HG03280 (cell line): ENCODE measurements around the gene MCEE.
"Not testable (repeated sequence)": the region's sequence is repeated elsewhere in the genome, so short reads cannot be mapped to it uniquely, and the experiment has no call there.

ENCODE experiments used
- ATAC-seq: cut with Tn5 transposase; IDR thresholded peaks from one replicate; pipeline ENCODE4 v1.9.1; 2021; ENCODE audit warnings: mild to moderate bottlenecking, moderate library complexity; ENCODE audit not compliant: unreplicated experiment

MCEE gene

GRCh38 chr2:71130152-71130904 is at the start of gene MCEE, which contains the start of gene MPHOSPH10:
Gene MCEE, minus strand, starts transcription at chr2:71130229. Its CDS starts 10 bp downstream, at chr2:71130219.
Gene MPHOSPH10, plus strand, starts transcription at chr2:71130634. Its CDS starts 32 bp downstream, at chr2:71130666.
- ATAC-seq, result peak; percentile 89

GRCh38 chr2:71178836-71179235 is 48.8 kb upstream of the MCEE start:
- ATAC-seq, result not testable (repeated sequence)

GRCh38 chr2:71174207-71174606 is 44.2 kb upstream of the MCEE start:
- ATAC-seq, result no peak

- no peak for ATAC-seq
These were observed 43.1 kb upstream of the MCEE start for GRCh38 chr2:71173096-71173495.

GRCh38 chr2:71166812-71167211 is 36.8 kb upstream of the MCEE start:
- ATAC-seq, result no peak

GRCh38 chr2:71157124-71157793 is 27.2 kb upstream of the MCEE start:
- ATAC-seq, result no peak

GRCh38 chr2:71156573-71156972 is 26.5 kb upstream of the MCEE start:
- no peak for ATAC-seq

GRCh38 chr2:71155846-71156245 is 25.8 kb upstream of the MCEE start:
- ATAC-seq, result no peak

- ATAC-seq, result peak; percentile 74
These were observed 24.8 kb upstream of the MCEE start for GRCh38 chr2:71154798-71155197.

- ATAC-seq, result no peak
These were observed 24.2 kb upstream of the MCEE start for GRCh38 chr2:71154279-71154678.

GRCh38 chr2:71153585-71154224 is 23.7 kb upstream of the MCEE start:
- ATAC-seq, result no peak

- ATAC-seq, result no peak
These were observed 21.6 kb upstream of the MCEE start for GRCh38 chr2:71151620-71152019.

GRCh38 chr2:71150082-71150816 is 20.2 kb upstream of the MCEE start:
- no peak for ATAC-seq

GRCh38 chr2:71148506-71149063 is 18.6 kb upstream of the MCEE start:
- ATAC-seq, result no peak

GRCh38 chr2:71143782-71144181 is 13.8 kb upstream of the MCEE start:
- ATAC-seq, result no peak

- ATAC-seq, result no peak
These were observed 6.1 kb upstream of the MCEE start for GRCh38 chr2:71136174-71136573.

GRCh38 chr2:71133603-71134002 is 3.6 kb upstream of the MCEE start:
- ATAC-seq, result no peak

GRCh38 chr2:71131387-71132166 is 1.5 kb upstream of the MCEE start:
- not testable (repeated sequence) for ATAC-seq

- ATAC-seq, result peak; percentile 14
These were observed 846 bp upstream of the MCEE start for GRCh38 chr2:71130905-71131244.

- peak; percentile 45 for ATAC-seq
These were observed 202 bp downstream of the MCEE start for GRCh38 chr2:71129902-71130151.
